GM23248 (cell line): ENCODE results near the gene NCOA3.

Experiments used
- EZH2 ChIP-seq: fragments of 200-600 bp; sonication (generic); IDR thresholded peaks from 2 replicates; pipeline ENCODE4 v1.6.1; 2018; ENCODE audit warnings: antibody characterized with exemption, mild to moderate bottlenecking; ENCODE audit not compliant: insufficient read depth, poor library complexity, severe bottlenecking
- EZH2phosphoT487 ChIP-seq: fragments of 200-600 bp; sonication (generic); IDR thresholded peaks from 2 replicates; pipeline ENCODE4 v1.6.1; 2018; ENCODE audit warnings: antibody characterized with exemption, moderate library complexity, mild to moderate bottlenecking, low read depth; ENCODE audit not compliant: insufficient read depth

DNA sequence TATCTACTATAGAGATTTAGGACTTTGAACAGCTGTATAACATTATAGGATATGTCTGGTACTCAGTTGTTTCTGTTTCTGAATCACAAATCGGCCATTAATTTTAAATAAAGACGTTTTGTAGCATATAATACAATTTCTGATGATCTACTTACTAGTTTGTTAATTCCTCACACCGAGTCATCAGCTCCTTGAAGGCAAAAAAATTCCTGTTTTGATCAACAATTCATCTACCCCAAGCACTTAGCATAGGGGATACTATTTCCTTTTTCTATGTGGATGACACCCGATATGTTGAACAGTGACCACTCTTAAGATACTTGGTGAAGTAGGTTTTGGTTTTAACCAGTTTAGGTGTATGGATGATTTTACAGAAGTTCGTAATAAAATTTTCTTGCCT is 107.3 kb downstream of the NCOA3 start:
- TF ChIP-seq EZH2 (no peak), EZH2phosphoT487 (no peak)
